ENCODE measurements around the gene GCGR. TPM values are rescaled to one million over a fixed set of nuclear protein-coding genes. Genes with fewer than 3 reads are reported as not detected.

GCGR gene
- total RNA-seq, 1 experiment from 2014 or later: not detected

DNA sequence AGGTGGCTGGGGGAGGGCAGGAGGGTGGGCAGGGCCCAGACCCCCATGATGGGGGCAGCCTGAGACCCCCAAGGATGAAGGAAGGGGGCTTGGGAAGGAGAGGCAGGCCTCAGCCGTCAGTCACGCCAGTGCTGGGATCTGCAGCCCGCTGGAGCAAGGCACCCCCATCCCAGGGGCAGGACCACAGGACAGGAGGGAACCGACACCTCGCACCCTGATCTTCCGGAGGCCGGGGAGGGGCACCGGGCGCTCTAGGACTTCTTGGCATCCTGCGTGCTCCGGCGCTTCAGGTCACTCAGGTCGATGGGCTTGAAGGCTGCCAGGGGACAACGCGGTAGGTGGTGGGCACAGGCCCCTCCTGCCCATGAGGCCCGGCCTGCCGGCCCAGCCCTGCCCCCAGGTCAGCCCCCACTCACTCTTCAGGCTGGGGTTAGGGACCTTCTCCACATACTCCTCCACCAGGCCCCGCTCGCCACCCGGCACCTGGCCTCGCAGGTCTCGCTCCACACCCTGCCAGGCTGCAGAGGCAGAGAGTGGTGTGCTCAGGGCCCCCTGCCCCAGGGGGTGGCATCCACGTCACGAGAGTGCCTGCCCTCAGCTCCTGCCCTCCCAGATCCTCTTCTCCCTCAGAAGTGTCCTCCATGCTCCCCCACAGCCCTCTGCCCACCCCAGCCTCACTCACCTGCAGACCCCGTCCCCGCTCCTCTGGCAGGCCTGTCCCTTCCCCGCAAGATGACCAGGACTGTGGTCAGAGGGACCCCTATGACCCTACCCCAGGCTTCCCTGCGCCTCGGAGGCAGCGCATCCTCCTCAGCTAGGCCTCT, 19.3 kb downstream of the GCGR start:
- H3K4me3 ChIP-seq: no peak overlapping the region
- DNase-seq: no peak
- H3K27me3 ChIP-seq: no peaks in the 10 kb centered on the region
- H3K36me3 ChIP-seq: no peaks in the 10 kb centered on the region
- H3K9me3 ChIP-seq: no peaks in the 10 kb centered on the region

DNA sequence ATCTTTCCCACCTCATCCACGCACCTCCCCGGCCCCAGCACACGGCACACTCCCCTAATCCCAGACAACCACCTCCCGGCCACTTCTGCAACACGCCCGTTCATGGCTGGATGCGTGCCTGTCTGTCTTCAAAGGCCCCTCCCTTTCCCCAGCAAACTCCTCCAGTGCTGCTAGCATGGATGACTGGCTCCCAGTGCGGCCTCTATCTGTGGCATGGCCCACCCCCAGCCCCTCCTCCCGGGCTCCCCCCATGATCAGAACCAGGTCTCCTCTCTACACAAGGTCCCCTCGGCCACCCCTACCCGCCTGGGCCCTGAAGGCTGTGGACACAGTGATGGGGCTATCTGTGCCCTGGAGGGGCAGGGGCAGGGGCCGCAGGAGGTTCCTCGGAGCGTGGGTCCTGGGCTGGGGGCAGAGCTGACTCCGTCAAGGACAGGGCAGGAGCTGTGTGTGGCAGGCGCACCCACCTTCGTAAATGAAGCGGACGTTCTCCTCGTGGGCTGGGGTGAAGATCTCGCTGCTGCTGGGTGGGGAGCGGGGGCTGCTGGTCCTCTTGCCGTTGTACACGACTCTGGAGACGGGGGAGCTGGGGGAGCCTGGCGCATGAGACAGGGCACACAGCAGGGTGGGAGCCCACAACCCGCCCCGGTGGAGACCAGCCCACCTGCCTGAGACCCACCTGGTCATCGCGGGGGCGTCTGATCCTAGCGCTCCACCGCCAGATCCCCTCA, 20.0 kb downstream of the GCGR start:
- DNase-seq: no peak
- Histone ChIP-seq H3K4me3 (no peak overlapping the region), H3K27me3 (no peaks in the 10 kb centered on the region), H3K9me3 (no peaks in the 10 kb centered on the region), H3K36me3 (no peaks in the 10 kb centered on the region)

DNA sequence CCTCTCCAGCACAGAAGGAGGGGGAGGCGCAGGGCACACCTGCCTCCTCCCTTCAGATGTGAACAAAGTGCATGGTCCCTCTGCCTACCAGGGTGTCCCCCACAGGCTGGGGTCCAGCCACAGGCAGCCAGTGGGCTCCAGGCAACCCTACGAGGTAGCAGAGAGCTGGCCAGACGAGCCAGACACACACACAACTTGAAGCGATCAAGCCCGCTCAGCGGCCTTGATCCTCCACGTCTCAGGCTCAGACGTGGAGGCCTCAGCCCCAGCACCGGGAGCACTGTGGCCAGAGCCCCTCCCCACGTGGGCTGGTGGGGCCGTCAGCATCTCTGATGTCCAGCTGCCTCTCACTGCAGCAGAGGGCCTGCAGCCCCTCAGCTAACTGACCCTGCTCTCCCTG, 20.6 kb downstream of the GCGR start:
- no peaks in the 10 kb centered on the region for H3K36me3 ChIP-seq
- H3K4me3 ChIP-seq: no peak overlapping the region
- DNase-seq: no peak

DNA sequence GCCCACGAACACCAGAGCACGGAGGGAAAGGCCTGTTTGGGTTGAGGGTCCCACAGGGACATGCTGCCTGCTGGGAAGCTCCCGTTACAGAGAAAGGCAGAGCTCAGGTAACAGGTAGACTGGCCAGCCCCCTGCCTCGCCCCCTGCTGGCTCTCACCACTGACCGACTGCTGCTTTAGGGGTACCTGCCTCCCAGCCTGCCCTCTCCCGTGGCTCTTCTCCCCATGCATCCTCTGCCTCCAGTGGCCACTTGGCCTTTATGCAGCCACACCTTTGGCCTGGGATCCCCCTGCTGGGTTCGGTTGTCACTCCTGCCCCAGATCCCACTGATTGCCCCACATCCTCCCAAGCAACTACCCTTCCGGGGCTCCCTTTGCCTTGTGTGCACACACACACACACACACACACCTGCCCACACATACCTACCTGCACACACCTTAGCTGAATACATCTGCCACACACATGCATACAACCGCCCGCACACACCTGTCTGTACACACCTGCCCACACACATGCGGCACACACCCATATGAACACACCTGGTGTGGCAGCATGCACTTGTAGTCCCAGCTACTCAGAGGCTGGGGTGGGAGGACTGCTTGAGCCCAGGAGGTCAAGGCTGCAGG, 22.0 kb downstream of the GCGR start:
- Histone ChIP-seq H3K4me3 (no peak overlapping the region), H3K9me3 (no peaks in the 10 kb centered on the region), H3K36me3 (no peaks in the 10 kb centered on the region), H3K27me3 (no peaks in the 10 kb centered on the region)
- no peak for DNase-seq

More for the DNA sequence above, 20.6 kb downstream of the GCGR start:
- Histone ChIP-seq H3K9me3 (no peaks in the 10 kb centered on the region), H3K27me3 (no peaks in the 10 kb centered on the region)

DNA sequence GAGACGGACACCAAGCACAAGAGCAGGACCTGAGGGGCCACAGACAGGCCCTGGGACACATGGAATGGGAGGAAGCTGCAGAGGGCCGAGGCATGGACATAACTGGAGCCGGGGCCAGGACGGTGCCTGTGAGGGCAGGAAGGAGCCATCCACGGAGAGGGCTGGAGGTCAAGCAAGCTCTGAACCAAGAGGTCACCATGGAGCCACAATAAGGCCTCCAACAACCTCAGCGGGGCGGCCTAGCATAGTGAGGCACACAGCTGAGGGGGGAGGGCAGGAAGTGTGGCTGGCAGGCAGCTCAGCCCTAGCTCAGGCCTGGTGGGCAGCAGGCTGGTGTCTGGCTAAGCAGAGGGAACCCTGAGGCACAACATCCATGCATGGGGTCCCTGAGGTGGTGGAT, 24.7 kb downstream of the GCGR start:
- Histone ChIP-seq H3K9me3 (no peaks in the 10 kb centered on the region), H3K27me3 (no peaks in the 10 kb centered on the region), H3K4me3 (no peak overlapping the region), H3K36me3 (0 out of 2 replicates have a peak, but pooled peaks cover 2% of the 10 kb centered on the region)
- no peak for DNase-seq

DNA sequence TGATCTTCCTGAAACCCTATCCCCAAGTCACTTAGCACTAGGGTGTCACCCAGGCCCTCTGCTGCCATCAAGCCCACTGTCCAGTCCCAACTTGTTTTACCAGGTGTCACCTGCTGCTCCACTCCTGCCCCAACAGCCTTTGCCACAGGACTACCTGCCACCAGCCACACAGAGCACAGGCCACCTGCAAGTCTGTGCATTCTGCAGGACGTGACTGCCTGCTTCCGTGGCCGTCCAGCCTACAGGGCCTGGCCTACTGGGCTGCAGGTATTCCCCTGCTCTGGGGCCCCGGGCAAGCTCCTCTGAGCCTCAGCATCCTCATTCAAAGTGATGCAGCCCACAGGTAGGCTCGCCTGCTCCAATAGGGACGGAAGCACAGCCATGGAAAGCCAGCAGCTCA, 25.9 kb downstream of the GCGR start:
- DNase-seq: no peak
- no peak overlapping the region for H3K4me3 ChIP-seq
- 0 out of 2 replicates have a peak, but pooled peaks cover 4% of the 10 kb centered on the region for H3K36me3 ChIP-seq
- H3K27me3 ChIP-seq: no peaks in the 10 kb centered on the region
- no peaks in the 10 kb centered on the region for H3K9me3 ChIP-seq

DNA sequence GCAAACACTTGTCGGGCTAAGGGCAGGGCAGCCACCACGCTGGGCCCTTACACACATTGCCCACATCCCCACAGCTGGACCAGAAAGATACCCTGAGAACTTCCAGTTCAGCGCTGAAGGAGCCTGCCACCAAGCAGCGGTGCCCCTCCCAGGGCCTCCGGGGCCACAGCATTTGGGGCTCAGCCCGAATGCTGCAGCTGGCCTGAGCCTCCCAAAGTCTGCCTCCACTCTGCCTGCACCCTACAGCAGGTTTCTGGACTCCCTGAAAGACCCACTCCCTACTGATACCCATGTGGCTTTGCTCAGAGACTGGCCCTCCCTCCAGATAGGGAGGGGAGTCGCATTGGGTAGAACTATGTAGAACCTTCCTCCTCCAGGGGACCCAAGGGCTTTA, 27.6 kb downstream of the GCGR start:
- H3K27me3 ChIP-seq: no peaks in the 10 kb centered on the region
- H3K36me3 ChIP-seq: 0 out of 2 replicates have a peak, but pooled peaks cover 4% of the 10 kb centered on the region
- no peaks in the 10 kb centered on the region for H3K9me3 ChIP-seq
- no peak for DNase-seq
- H3K4me3 ChIP-seq: no peak overlapping the region

DNA sequence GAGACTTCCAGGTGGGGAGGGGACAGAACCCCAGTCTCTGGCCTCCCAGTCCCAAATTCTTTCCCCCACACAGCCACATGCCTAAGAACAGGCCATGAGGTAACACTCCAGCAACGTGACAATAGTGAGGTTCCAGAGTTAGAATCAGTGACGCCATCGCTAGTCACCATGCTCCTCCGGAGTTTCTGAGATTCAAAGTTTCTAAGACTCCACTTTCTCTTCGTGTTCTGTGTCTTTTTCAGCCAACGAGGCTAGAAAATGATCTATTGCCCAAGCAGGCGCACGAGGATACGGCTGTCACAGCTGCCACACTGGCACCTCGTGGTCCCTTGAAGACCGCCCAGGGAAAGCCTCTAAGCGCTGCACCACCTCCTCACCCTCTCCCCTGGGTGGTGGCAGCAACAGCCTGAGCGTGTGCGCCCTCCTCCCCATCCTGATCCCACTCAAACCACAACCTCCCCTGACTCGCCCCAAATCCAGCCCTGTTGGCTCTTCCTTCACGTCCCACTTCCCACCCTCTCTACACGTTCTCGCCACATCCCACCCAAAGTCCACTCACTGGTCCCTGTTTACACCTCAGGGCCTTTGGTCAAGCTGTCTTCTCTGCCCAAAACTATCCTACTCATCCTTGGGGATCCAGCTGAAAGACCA, 28.1 kb downstream of the GCGR start:
- Histone ChIP-seq H3K36me3 (0 out of 2 replicates have a peak, but pooled peaks cover 4% of the 10 kb centered on the region), H3K9me3 (no peaks in the 10 kb centered on the region), H3K4me3 (peak overlapping the region; percentile 73), H3K27me3 (no peaks in the 10 kb centered on the region)
- DNase-seq: no peak

DNA sequence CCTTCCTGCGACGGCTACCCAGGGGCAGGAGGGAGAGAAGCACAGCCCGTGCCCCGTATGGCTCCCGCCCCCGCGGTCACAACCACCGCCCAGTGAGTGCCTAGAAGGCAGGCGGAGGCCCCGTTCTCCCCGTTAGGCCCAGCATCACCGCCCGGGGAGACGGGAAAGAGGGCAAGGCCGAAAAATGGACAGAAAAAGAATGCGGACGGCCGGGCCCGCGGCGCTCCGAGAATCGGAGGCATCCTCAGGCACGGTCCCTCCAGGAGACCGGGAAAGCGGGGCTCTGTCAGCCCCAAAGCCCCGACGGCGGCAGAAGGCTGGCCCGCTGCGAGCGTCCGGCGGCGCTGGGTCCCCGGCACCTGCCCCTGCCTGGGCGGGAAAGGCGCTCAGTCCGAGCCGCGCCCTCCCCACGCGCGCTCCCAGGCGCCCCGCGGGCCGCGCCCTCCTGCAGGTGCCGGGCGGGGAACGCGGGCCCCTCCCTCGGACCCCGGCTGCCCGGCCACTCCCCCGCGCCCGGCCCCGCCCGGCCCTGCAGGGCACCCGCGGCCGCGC, 28.7 kb downstream of the GCGR start:
- H3K27me3 ChIP-seq: no peaks in the 10 kb centered on the region
- DNase-seq: no peak
- H3K4me3 ChIP-seq: peak overlapping the region; percentile 73
- no peaks in the 10 kb centered on the region for H3K9me3 ChIP-seq
- H3K36me3 ChIP-seq: 0 out of 2 replicates have a peak, but pooled peaks cover 4% of the 10 kb centered on the region

DNA sequence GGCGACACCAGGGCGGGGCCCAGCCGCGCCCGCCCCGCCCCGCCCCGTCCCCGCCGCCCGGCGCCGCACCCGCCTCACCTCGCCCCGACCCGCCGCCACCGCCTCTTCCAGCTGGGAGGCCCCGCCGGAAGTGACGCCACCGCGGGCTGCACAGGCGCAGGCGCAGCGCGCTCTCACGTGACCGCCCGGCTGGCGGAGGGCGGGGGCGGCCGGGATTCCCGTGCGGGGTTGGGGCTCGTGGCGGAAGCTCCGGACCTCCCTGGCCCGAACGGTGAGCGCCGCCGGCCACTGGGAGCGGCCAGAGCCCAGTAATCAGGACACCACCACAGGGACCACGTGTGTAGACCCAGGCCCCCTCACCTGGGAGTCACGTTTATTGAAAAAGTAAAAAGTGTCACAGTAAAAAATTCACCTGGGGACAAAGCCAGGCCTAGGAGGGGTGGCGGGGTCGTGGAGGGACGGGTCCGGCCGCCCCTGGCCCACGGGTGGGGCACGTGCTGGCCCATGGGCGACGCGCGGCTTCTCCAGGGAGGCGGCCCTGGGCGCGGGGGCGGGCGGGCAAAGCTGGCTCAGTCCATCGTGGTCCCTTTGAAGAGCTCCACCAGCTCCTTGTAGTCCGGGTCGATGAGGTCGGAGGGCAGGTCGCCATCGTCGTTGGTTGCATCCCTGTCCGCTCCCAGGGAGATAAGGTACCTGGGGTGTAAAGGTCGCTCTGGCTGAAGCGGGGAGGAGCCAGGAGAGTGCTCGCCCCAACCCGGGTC, 29.4 kb downstream of the GCGR start, which contains the start of gene MCRIP1:
MCRIP1 (minus strand) TSS at position 132 of the 761 bp plus-strand sequence. CDS start 8,785 bp downstream, outside the sequence.
- H3K9me3 ChIP-seq: no peaks in the 10 kb centered on the region
- no peaks in the 10 kb centered on the region for H3K27me3 ChIP-seq
- peak within 1 kb of the TSS; percentile 99 for H3K4me3 ChIP-seq
- H3K36me3 ChIP-seq: 0 out of 2 replicates have a peak, but pooled peaks cover 4% of the 10 kb centered on the region
- peak; percentile 98 for DNase-seq

DNA sequence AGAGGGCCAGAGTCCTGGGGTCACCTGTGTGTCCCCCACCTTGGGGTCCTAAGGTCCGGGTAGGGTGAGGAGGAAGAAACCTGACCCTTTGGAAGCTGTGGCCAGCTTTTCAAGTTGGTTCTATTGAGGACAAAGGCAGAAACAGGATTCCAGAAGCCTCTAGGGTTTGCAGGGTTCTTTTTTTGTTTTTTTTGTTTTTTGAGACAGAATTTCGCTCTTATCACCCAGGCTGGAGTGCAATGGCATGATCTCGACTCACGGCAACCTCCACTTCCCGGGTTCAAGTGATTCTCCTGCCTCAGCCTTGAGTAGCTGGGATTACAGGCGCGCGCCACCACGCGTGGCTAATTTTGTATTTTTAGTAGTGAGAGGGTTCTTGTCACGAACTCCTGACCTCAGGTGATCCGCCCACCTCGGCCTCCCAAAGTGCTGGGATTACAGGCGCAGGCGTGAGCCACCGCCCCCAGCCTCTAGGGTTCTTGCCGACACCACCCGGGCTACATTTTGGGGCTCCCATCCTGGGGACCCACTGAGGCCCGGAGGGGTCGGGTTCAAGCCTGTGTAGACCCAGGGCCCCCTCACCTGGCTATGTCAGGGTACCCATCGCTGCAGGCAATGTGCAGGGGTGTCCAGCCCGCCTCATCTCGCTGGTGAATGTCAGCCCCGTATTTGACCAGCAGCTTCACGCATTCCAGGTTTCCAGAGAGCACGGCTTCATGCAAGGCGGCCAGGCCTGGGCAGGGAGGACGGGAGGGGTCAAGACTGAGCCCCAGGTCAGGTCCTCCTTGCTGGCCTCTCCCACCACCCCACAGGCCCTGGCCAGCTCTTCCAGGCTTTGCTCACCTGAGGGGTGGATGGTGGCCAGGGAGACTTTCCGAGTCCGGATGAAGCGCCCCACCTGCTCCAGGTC, 30.2 kb downstream of the GCGR start:
- Histone ChIP-seq H3K27me3 (no peaks in the 10 kb centered on the region), H3K9me3 (no peaks in the 10 kb centered on the region), H3K4me3 (peak overlapping the region; percentile 99), H3K36me3 (0 out of 2 replicates have a peak, but pooled peaks cover 4% of the 10 kb centered on the region)
- no peak for DNase-seq

DNA sequence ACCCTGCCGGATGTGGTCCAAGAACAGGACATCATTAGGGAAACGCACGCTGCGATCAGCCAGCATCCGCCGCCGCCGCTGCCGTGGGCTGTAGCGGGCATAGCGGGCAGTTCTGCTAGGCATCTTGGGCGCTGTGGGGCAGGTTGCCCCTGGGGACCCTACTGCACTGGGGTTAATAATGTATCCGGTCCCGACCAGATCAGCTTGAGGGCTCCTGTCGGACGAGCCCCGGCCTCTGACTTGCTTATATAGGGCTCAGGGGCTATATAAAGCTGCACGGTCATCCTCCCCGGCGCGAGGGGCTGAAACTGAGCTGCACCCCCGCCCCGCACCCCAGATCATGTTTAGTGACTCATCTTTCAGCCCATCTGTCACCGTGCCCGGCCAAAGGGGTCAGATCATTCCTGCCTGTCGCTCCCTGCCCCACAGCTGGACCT, 30.9 kb downstream of the GCGR start, which contains the start of gene PPP1R27:
PPP1R27 (minus strand) TSS at position 220 of the 437 bp plus-strand sequence; CDS start at position 123, 97 bp downstream.
- Histone ChIP-seq H3K9me3 (no peaks in the 10 kb centered on the region), H3K27me3 (no peaks in the 10 kb centered on the region), H3K4me3 (peak within 1 kb of the TSS; percentile 99), H3K36me3 (0 out of 2 replicates have a peak, but pooled peaks cover 4% of the 10 kb centered on the region)
- no peak for DNase-seq

DNA sequence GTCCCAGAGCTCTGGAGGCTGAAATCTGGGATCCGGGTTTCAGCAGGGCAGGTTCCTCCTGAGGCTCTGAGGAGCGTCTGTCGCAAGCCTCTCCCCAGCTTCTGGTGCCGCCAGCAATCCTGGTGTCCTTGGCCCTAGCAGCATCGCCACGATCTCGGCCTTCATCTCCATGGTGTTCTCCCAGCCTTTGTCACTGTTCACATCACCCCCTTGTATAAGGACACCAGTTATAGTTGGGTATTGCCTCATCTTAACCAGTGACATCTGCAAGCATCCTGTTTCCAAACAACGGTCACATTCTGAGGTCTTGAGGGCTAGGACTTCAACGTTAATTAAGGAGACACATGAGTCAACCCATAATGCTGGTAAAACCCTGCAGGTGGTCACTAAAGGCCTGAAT, 33.7 kb downstream of the GCGR start:
- Histone ChIP-seq H3K4me3 (no peak overlapping the region), H3K27me3 (no peaks in the 10 kb centered on the region), H3K36me3 (peaks cover 7% of the 10 kb centered on the region), H3K9me3 (no peaks in the 10 kb centered on the region)
- DNase-seq: no peak

DNA sequence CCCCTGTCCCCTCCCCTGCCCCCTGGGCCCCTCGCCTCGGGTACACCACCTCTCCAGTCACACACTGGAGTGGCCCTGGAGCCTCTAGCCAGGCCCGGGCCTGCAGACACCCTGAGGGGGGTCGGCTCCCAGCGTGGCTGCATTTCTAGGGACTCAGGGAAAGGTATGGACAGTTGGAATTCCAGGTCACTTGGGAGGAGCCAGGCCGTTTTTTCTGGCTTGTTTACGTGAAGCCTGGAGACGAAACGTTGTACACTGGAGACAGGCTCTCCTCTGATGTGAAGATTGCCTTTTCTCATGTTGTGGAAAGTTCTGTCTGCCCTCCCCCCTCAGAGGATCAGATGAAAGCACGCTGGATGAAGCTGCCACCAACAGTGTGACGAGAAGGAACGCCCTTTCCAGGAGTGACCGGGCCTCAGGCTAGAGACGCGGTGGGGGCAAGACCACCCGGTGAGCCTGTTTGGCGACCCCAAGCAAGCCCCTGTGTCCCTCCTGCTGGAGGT, 34.9 kb downstream of the GCGR start:
- no peak overlapping the region for H3K4me3 ChIP-seq
- peaks cover 16% of the 10 kb centered on the region for H3K36me3 ChIP-seq
- H3K27me3 ChIP-seq: no peaks in the 10 kb centered on the region
- H3K9me3 ChIP-seq: no peaks in the 10 kb centered on the region
- no peak for DNase-seq
